Ovary (tissue), 9 donors: ENCODE data around the gene AP1B1. TPM values are rescaled to one million over a fixed set of nuclear protein-coding genes. Genes with fewer than 3 reads are reported as not detected.

Experiments
- DNase-seq, 5 donors: peaks; one replicate each; pipeline ENCODE4 v3.0.0-alpha.2; 2019 to 2020
- H3K27ac ChIP-seq, 2 donors: fragments of 200-600 bp; one replicate each; pipeline versions ENCODE4 v1.5.1 to v1.8.0; 2019 to 2022
- H3K27me3 ChIP-seq: fragments of 200-600 bp; one replicate; pipeline ENCODE4 v1.8.0; 2022
- H3K36me3 ChIP-seq: fragments of 200-600 bp; sonication (generic); one replicate; pipeline ENCODE4 v1.5.1; 2019
- H3K4me1 ChIP-seq: one replicate; pipeline ENCODE4 v1.8.1; 2013; ENCODE audit warnings: mild to moderate bottlenecking, moderate library complexity; ENCODE audit not compliant: insufficient read depth
- H3K4me3 ChIP-seq: fragments of 200-600 bp; sonication (generic); one replicate; pipeline ENCODE4 v1.5.1; 2017
- H3K9me3 ChIP-seq, 2 donors: fragments of 200-600 bp in 1 of 2; sonication (generic) in 1 of 2; one replicate each; pipeline versions ENCODE4 v1.5.1 to v1.8.1; 2013 to 2019; ENCODE audit warnings: mild to moderate bottlenecking in 1 of 2, moderate library complexity in 1 of 2
- EP300 ChIP-seq: sonication (generic); formaldehyde crosslinking; IDR thresholded peaks from one replicate; pipeline ENCODE4 v1.6.1; 2017; ENCODE audit warnings: antibody characterized with exemption
- POLR2A ChIP-seq: fragments of 450-650 bp; IDR thresholded peaks from one replicate; pipeline ENCODE4 v1.6.1; 2017; ENCODE audit warnings: antibody characterized with exemption, mild to moderate bottlenecking, moderate library complexity
- WGBS, 3 donors: extraction: QIAGEN DNeasy Blood & Tissue Kit in 1 of 3; methylation state at CpG; one replicate each; pipeline versions ENCODE4 v1.1.5 to v1.1.7; 2013 to 2017; 5-methylcytosine and 5-hydroxymethylcytosine counted together
- intact Hi-C, 4 donors: fragments of 100-400 bp; cut with DNase I; formaldehyde crosslinking; loops; one replicate each; pipeline versions ENCODE4 v1.11.0 to v1.15.1; 2022 to 2023
- polyA plus RNA-seq, 2 donors: library from polyadenylated mRNA; stranded (reverse); fragments of 200-250 nt in 1 of 2; fragments of 350-450 nt in 1 of 2; fragmentation: Illumina TruSeq in 1 of 2; extraction: RNeasy Lipid Tissue Mini Kit (QIAGEN cat#74804) in 1 of 2; gene quantifications; one replicate each; pipeline ENCODE4 v1.2.3, GENCODE V29; 2013 to 2014
- total RNA-seq, 7 donors: library from RNA; depleted of rRNA in 2 of 7; stranded (reverse); fragments of >200 nt in 2 of 7; fragmentation: NEBNext Ultra II Directional in 3 of 7; extraction: Animal tissue kit (Norgen Biotek cat#: 25700) in 3 of 7; gene quantifications; one replicate each; pipeline versions ENCODE4 v1.1.0 to v1.2.4, GENCODE V29; 2016 to 2023
- TF ChIP-seq, protein P1 (sequence below), 3 donors: fragments of 450-650 bp in 2 of 3; fragments of 200-600 bp in 1 of 3; IDR thresholded peaks; one replicate each; pipeline versions ENCODE4 v1.5.1 to v1.8.0; 2016 to 2022; ENCODE audit warnings: antibody characterized with exemption in 3 of 3, mild to moderate bottlenecking in 1 of 3
- donor health status: DM: no; HTN: no; CAD: no; lungs with moderate emphysema.
- donor health status: DM: no; HTN: no; CAD: no.
- donor health status: Bipolar disorder and iron deficiency.
- donor health status: DM: yes; HTN: yes; CAD: no.
- donor health status: DM: no; HTN: no; CAD: no.
- donor health status: DM: yes; HTN: yes; CAD: no.

AP1B1 gene
- total and polyA plus RNA-seq, 9 donors = 17.7 to 54.0 (median 36.8) TPM

DNA sequence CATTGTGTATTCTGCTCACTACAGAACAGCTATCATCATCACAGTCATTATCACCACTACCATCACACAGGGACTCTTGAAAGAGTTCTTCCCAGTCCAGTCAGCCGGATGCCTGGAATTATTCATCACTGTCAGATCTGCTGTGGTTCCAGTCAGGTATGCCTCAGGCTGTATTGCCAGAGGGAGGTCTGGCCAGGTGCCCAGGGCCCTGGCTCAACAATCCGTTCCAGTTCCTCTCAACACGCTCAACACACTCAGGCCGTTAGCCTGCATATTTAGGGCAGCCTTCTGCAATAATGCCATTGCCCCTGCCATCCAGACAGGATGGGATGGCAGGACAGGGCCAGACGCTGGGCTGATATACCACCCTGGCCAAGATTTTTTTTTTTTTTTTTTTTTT is 44.2 kb downstream of the AP1B1 start:
- no peaks in the 10 kb centered on the region for H3K27me3 ChIP-seq
- 26 to 34% (median 33%) methylated on average over 5 of the region's 5 CpGs for WGBS, 3 donors
- no peaks in the 10 kb centered on the region for H3K36me3 ChIP-seq
- no peak overlapping the region for H3K27ac ChIP-seq
- no peaks in the 10 kb centered on the region for H3K4me1 ChIP-seq
- H3K9me3 ChIP-seq = no peaks in the 10 kb centered on the region
- H3K4me3 ChIP-seq = no peak overlapping the region
- DNase-seq = peak in 3 of 5 donors; percentile 45 to 76 (median 49)
- TF ChIP-seq EP300 (no peak), POLR2A (no peak)
- TF ChIP-seq, protein P1, sequence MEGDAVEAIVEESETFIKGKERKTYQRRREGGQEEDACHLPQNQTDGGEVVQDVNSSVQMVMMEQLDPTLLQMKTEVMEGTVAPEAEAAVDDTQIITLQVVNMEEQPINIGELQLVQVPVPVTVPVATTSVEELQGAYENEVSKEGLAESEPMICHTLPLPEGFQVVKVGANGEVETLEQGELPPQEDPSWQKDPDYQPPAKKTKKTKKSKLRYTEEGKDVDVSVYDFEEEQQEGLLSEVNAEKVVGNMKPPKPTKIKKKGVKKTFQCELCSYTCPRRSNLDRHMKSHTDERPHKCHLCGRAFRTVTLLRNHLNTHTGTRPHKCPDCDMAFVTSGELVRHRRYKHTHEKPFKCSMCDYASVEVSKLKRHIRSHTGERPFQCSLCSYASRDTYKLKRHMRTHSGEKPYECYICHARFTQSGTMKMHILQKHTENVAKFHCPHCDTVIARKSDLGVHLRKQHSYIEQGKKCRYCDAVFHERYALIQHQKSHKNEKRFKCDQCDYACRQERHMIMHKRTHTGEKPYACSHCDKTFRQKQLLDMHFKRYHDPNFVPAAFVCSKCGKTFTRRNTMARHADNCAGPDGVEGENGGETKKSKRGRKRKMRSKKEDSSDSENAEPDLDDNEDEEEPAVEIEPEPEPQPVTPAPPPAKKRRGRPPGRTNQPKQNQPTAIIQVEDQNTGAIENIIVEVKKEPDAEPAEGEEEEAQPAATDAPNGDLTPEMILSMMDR (IDR thresholded peaks at IDR 0.05) = no peak
- intact Hi-C loops = no loop called here

DNA sequence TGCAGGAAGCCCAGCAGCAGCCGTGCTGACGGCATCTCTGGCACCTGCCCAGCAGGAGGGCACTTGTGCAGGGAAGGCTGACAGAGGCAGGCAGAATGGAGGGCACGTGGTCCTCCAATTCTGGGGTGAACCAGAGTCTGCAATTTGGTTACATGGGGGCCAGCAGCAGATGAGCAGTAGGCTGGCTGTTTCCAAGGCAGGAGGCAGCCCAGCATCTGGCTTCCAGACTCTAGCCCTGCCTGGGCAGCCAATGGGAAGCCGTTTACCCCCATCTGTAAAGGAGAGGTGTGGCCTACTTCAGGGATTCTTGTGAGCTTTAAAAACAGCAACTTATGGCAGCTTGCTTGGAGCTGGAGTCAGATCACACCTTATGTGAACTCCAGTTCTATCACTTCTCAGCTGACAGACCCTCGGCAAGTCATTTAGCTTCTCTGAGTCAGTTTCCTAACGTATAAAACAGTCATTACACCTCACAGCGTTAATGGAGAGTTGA is 45.0 kb downstream of the AP1B1 start:
- TF ChIP-seq EP300 = no peak
- TF ChIP-seq, protein P1 (IDR thresholded peaks at IDR 0.05) = no peak
- no peak for TF ChIP-seq POLR2A

DNA sequence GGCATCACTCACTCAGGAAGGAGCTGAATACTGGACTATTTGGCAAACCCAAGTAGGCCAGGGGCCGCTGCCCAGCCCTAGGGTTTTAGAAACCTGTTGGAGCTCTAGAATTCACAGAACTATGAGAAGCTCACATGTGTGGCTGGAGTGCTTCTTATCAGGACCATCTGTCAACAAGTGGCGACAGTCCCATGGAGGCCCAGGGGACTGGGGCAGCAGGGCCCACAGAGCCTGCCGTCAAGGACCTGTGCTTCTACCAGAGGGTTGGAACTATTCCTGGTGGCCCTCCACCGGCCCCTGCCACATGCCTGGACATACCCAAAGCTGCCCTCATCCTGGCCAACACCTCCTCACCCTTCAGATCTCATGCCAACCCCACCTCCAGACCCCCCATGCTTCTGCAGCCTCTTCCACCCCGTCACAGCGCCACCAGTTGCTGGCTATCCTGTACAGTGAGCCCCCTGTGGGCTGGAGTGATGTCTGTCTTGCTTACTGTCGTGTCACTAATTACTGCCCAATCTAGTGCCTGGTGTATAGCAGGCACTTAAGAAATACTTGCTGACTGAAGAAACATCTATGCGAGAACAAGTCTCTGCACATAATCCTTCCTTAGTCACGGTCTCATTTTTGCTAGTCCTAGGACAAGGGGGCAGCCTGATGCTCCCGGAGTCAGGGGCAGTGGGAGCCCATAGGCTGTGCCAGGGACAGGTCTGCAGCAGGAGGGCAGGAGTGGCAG is 45.6 kb downstream of the AP1B1 start:
- no peaks in the 10 kb centered on the region for H3K27me3 ChIP-seq
- H3K4me1 ChIP-seq = no peaks in the 10 kb centered on the region
- WGBS, 3 donors = 87 to 92% (median 90%) methylated on average over 10 of the region's 10 CpGs
- no peaks in the 10 kb centered on the region for H3K9me3 ChIP-seq
- DNase-seq = no peak
- intact Hi-C loops = no loop called here
- TF ChIP-seq, protein P1 (IDR thresholded peaks at IDR 0.05) = no peak
- TF ChIP-seq POLR2A = no peak
- TF ChIP-seq EP300 = no peak
- no peak overlapping the region for H3K4me3 ChIP-seq
- no peak overlapping the region for H3K27ac ChIP-seq
- no peaks in the 10 kb centered on the region for H3K36me3 ChIP-seq

More for the DNA sequence above, 45.0 kb downstream of the AP1B1 start:
- Histone ChIP-seq H3K36me3 (no peaks in the 10 kb centered on the region), H3K9me3 (no peaks in the 10 kb centered on the region), H3K27me3 (no peaks in the 10 kb centered on the region), H3K4me1 (no peaks in the 10 kb centered on the region), H3K27ac (no peak overlapping the region), H3K4me3 (no peak overlapping the region)
- 62 to 72% (median 66%) methylated on average over 7 of the region's 7 CpGs for WGBS, 3 donors
- no peak for DNase-seq
- intact Hi-C loops = no loop called here

DNA sequence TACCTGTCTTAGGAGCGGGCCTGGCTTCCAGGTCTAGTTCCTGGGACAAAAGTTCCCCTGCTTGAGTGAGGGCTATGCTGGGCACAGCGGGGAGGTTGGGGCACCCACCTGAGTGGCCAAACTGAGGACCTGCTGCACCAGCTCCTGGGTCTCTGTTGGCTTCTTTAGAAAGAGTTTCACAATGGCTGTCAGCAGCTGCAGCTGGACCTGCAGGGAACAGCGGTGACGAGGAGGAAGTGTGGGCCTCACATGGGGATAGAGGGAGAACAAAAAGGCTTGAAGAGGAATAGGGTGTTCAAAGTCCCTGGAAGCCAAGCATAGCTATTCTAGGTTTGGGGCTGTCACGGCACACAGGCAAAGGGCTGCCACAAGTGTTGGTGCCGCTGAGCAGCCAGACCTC is 46.2 kb downstream of the AP1B1 start:
- Histone ChIP-seq H3K4me1 (no peaks in the 10 kb centered on the region), H3K4me3 (no peak overlapping the region), H3K27me3 (no peaks in the 10 kb centered on the region), H3K27ac (no peak overlapping the region), H3K9me3 (no peaks in the 10 kb centered on the region), H3K36me3 (no peaks in the 10 kb centered on the region)
- no peak for DNase-seq
- TF ChIP-seq EP300 = no peak
- no peak for TF ChIP-seq POLR2A
- TF ChIP-seq, protein P1 (IDR thresholded peaks at IDR 0.05) = no peak
- WGBS, 3 donors = 90 to 97% (median 94%) methylated on average over 6 of the region's 6 CpGs
- intact Hi-C loops = no loop called here
